NB4 (cell line): ENCODE results near the gene SAMD9L.

Source experiments
- DNase-seq: peaks from one replicate; pipeline ENCODE4 v3.0.0; 2010; ENCODE audit warnings: low read depth
- H3K4me3 ChIP-seq: one replicate; pipeline ENCODE4 v1.5.1; 2011; ENCODE audit warnings: mild to moderate bottlenecking, low read depth, low read length, moderate library complexity
- MYC ChIP-seq: IDR thresholded peaks from 2 replicates; pipeline ENCODE4 v1.6.1; 2011; ENCODE audit warnings: low read depth, low read length
- POLR2A ChIP-seq: IDR thresholded peaks from 2 replicates; pipeline ENCODE4 v1.6.1; 2011; ENCODE audit warnings: mild to moderate bottlenecking; ENCODE audit not compliant: insufficient read length; ENCODE audit errors: extremely low read depth
- TF ChIP-seq, protein P1 (sequence below): IDR thresholded peaks from one replicate; pipeline ENCODE4 v1.5.1; 2012; ENCODE audit warnings: low read depth, low read length
- TF ChIP-seq, protein P2 (sequence below): IDR thresholded peaks from 2 replicates; pipeline ENCODE4 v1.6.1; 2011; ENCODE audit warnings: low read depth, low read length

The SAMD9L gene

DNA sequence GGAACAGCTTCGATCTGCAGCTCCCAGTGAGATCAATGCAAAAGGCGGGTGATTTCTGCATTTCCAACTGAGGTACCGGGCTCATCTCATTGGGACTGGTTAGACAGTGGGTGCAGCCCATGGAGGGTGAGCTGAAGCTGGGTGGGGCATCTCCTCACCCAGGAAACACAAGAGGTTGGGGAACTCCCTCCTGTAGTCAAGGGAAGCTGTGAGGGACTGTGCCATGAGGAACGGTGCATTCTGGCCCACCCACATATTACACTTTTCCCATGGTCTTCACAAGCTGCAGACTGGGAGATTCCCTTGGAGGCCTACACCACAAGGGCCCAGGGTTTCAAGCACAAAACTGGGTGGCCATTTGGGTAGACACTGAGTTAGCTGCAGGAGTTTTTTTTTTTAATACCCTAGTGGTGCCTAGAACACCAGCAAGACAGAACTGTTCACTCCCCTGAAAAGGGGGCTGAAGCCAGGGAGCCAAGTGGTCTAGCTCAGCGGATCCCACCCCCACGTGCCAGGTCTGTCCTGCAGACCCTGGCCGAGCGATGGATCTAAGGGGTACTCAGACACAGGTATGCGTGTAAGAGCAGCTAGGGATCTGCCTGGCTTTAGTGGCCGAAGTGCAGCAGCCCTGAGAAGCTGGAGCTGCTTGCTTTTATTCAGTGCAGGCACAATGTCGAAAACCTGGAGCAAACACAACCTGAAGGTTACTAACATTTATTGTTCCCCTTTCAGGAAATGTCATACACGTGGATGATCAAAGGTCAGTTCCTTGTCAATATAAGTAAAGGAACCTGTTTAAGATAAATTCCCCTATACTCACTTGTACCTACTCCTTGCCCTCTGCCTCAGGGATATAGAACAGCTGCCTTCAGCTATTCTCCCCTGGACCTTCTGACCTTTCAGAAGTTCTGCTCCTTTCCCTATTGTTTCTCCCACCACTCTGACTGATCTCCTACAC, 27.3 kb downstream of the SAMD9L start:
- no peak overlapping the region for H3K4me3 ChIP-seq
- DNase-seq: no peak
- TF ChIP-seq, protein P1, sequence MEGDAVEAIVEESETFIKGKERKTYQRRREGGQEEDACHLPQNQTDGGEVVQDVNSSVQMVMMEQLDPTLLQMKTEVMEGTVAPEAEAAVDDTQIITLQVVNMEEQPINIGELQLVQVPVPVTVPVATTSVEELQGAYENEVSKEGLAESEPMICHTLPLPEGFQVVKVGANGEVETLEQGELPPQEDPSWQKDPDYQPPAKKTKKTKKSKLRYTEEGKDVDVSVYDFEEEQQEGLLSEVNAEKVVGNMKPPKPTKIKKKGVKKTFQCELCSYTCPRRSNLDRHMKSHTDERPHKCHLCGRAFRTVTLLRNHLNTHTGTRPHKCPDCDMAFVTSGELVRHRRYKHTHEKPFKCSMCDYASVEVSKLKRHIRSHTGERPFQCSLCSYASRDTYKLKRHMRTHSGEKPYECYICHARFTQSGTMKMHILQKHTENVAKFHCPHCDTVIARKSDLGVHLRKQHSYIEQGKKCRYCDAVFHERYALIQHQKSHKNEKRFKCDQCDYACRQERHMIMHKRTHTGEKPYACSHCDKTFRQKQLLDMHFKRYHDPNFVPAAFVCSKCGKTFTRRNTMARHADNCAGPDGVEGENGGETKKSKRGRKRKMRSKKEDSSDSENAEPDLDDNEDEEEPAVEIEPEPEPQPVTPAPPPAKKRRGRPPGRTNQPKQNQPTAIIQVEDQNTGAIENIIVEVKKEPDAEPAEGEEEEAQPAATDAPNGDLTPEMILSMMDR: no peak
- TF ChIP-seq MYC: no peak
- TF ChIP-seq POLR2A: no peak
- TF ChIP-seq, protein P2, sequence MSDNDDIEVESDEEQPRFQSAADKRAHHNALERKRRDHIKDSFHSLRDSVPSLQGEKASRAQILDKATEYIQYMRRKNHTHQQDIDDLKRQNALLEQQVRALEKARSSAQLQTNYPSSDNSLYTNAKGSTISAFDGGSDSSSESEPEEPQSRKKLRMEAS: no peak

DNA sequence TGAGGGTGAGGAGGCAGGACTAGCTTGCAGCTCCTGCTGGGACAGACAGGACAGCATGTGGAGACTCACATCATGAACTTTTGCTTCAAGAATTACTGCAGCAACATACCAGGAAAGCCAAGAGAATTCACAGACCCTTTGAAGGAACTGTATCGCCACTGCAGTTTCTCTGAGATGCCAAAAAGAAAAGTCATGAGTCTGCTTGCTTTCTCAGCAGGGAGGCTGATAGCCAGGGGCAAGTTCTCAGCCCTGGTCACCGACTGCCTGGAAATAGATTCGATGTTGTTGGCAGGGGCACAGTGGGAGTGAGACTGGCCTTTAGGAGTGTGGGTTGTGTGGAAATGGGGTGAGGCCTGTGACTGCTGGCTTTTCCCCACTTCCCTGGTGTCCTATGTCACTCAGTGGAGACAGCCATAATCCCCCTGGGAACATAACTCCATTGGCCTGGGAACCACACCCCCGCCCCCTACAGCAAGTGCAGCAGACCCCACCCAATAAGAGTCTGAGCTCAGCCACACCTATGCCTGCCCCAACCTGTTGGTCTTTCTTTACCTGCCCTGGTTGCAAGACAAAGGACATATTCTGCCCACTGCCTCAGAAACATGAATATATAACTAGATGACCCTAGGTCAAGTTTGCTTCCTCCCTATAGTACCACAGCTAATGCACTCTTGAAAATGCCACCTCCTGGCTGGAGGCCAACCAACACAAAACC, 28.8 kb downstream of the SAMD9L start:
- no peak for DNase-seq
- H3K4me3 ChIP-seq: no peak overlapping the region
- no peak for TF ChIP-seq MYC
- no peak for TF ChIP-seq POLR2A
- TF ChIP-seq, protein P2: no peak
- TF ChIP-seq, protein P1: no peak

DNA sequence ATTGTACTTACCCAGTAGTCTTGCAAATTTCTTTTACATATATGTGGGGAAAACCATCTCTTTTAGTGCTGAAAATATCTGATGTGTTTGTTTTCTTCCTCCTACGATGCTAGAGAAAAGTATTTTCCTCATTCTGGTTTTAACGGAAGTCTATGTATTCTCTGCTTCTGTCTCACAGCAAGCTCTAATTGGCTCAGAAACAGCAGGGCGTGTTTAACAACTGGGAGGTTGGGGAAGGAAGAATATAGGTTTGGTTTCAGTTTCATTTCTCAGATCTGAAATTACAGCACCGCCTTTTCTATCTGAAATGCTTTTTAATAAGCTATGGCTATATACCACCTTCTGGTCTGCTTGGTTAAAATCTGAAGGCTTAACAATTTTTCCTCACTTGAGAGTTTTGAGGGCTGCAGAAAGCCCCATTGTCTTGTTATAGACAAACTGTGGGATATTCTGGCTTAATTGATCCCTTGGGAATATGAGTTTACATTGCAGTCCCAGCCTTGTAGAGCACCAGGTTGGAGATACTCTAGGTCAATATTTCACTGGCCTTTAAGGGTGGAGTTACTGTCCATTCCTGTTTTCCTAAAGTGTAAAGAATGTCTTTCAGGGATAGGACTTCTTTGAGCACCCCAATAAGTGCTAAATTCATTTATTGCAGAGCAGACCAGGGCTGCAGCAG, 30.2 kb downstream of the SAMD9L start, which contains the start of gene SAMD9:
SAMD9 (minus strand) TSS at position 128 of the 679 bp plus-strand sequence. CDS start 11,882 bp downstream, outside the sequence.
- peak; percentile 93 for DNase-seq
- TF ChIP-seq POLR2A: peak; percentile 30
- TF ChIP-seq, protein P2: no peak
- peak within 1 kb of the TSS; percentile 65 for H3K4me3 ChIP-seq

DNA sequence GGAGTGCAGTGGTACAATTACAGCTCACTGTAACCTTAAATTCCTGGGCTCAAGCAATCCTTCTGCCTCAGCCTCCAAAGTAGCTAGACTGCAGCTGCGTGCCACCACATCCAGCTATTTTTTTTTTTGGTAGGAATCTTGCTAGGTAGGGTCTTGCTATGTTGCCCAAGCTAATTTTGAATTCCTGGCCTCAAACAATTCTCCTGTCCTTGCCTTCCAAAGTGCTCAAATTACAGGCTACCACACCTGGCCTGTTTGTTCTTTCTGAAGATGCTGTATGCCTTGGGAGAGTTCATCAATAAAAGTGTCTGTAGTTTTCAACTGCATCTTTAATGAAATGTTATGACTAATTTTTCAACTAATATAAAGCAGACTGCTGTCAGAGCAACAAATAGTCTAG, 30.9 kb downstream of the SAMD9L start:
- TF ChIP-seq, protein P2: no peak
- TF ChIP-seq, protein P1: no peak
- no peak for TF ChIP-seq MYC
- peak overlapping the region; percentile 65 for H3K4me3 ChIP-seq
- DNase-seq: no peak

DNA sequence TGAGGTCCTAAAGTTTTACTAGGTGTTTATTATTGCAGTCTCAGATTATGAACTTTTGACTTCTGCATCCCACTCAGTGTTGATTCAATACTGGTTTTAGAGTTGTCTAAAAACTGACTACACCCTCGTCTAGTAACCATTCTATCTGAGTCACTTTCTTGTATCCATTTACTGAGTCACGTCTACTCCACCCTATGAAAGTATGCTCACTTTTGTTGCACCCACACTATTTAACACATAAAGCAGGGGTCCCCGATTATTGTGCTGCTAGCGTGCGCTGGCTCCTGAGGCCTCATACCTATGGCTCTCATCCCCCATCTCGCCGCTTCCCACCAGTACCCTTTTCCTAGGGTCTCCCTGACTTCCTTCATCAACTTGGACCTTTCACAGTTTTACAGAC, 32.4 kb downstream of the SAMD9L start:
- TF ChIP-seq, protein P1: no peak
- TF ChIP-seq POLR2A (no peak), MYC (no peak)
- TF ChIP-seq, protein P2: no peak
- peak overlapping the region; percentile 65 for H3K4me3 ChIP-seq
- no peak for DNase-seq
